Measurements from ENCODE around the gene INSIG2. TPM values are rescaled to one million over a fixed set of nuclear protein-coding genes. Genes with fewer than 3 reads are reported as not detected.

INSIG2 gene
- total and polyA plus RNA-seq, 9 of the 15 experiments (the other 6 are each of a cell fraction or from before 2014, with no cell fraction given), result 1.5 to 34.2 (median 6.4) TPM

GRCh38 chr2:118085173-118086023, 2.9 kb upstream of the INSIG2 start:
- Histone ChIP-seq H3K4me3 (no peak overlapping the region), H3K9me3 (replicated peaks; ENCODE audit: control insufficient read depth, insufficient read depth, low read depth, low read length) (no peaks in the 10 kb centered on the region), H3K4me2 (ENCODE audit: insufficient read depth, low read length) (no peak overlapping the region), H3K27ac (ENCODE audit: extremely low read depth, low read depth, low read length) (no peak overlapping the region), H3K79me2 (ENCODE audit: control insufficient read depth, insufficient read depth, low read length) (peaks cover 21% of the 10 kb centered on the region), H2AFZ (ENCODE audit: low read depth, low read length) (no peak overlapping the region), H3K27me3 (ENCODE audit: control insufficient read depth in 2 of 2, insufficient read depth in 2 of 2, low read length in 2 of 2) (peaks cover 1 to 13% of the 10 kb centered on the region in 2 experiments; a peak in 4 of 5 replicates), H3K36me3 (ENCODE audit: control insufficient read depth, insufficient read depth, low read length) (no peaks in the 10 kb centered on the region; the same call in 2 of the 3 replicates), H3K4me1 (replicated peaks in 1 of 2; ENCODE audit: control insufficient read depth in 2 of 2, insufficient read depth in 2 of 2, low read length in 2 of 2) (no peaks in the 10 kb centered on the region; a peak in 1 of 5 replicates), H3K9me1 (ENCODE audit: control insufficient read depth, insufficient read depth, low read length) (no peaks in the 10 kb centered on the region), H4K20me1 (replicated peaks; ENCODE audit: control insufficient read depth, insufficient read depth, low read length) (no peaks in the 10 kb centered on the region), H3K9ac (ENCODE audit: insufficient read depth in 1 of 2, low read depth in 2 of 2, low read length in 2 of 2) (no peak overlapping the region)
- POLR2A ChIA-PET, result interaction anchor here (0.7 to 1.1 kb wide), 3 partner anchors 11 to 25 kb away, joined by 3 to 4 read pairs (median 3); no protein-coding TSS in a partner anchor
- WGBS (ENCODE audit: insufficient coverage, low coverage, missing lambda C conversion rate), result 24% methylated on average over 2 of the region's 2 CpGs
- in situ Hi-C loops (cut with MboI), result no loop called here
- intact Hi-C loops (cut with micrococcal nuclease), result no loop called here
- ATAC-seq, result no peak
- CTCF ChIA-PET (ENCODE audit: low intra/inter-chr PET ratio), result no interaction called here
- no TSS peak for BruUV-seq (replicated peaks)
- no peak for FAIRE-seq
- DNase-seq (ENCODE audit: extremely low read depth in 1 of 4, low spot score in 3 of 4), result no peak
- TF ChIP-seq ZNF717 (CRISPR knock-in tag; IDR thresholded peaks at IDR 0.05), result no peak
- TF ChIP-seq ETS1 (conservative IDR thresholded peaks at IDR 0.05; ENCODE audit: control insufficient read depth, low read depth, low read length), result no peak
- TF ChIP-seq PCBP2 (IDR thresholded peaks at IDR 0.05; ENCODE audit: low read depth, low read length, poor library complexity, severe bottlenecking), result no peak
- no peak for TF ChIP-seq MNT (conservative IDR thresholded peaks at IDR 0.05)
- TF ChIP-seq XRCC5 (IDR thresholded peaks at IDR 0.05; ENCODE audit: low read depth, low read length), result no peak
- no peak for TF ChIP-seq RFX5 (IDR thresholded peaks at IDR 0.05; ENCODE audit: low read depth, low read length)
- TF ChIP-seq ILK (tag; IDR thresholded peaks at IDR 0.05; ENCODE audit: borderline replicate concordance, low read depth), result no peak
- TF ChIP-seq ZNF589 (CRISPR knock-in tag; IDR thresholded peaks at IDR 0.05; ENCODE audit: low read depth), result no peak
- no peak for TF ChIP-seq ZNF592 (IDR thresholded peaks at IDR 0.05)
- TF ChIP-seq TOE1 (IDR thresholded peaks at IDR 0.05; ENCODE audit: borderline replicate concordance), result no peak
- no peak for TF ChIP-seq TOE1 (CRISPR knock-in tag; IDR thresholded peaks at IDR 0.05; ENCODE audit: borderline replicate concordance, low read depth)
- TF ChIP-seq PYGO2 (tag; IDR thresholded peaks at IDR 0.05), result no peak
- TF ChIP-seq RFX1 (IDR thresholded peaks at IDR 0.05), result no peak
- TF ChIP-seq RUNX1 (IDR thresholded peaks at IDR 0.05; ENCODE audit: low read depth), result no peak
